Measurements from ENCODE around the gene ANKRD33. TPM values are rescaled to one million over a fixed set of nuclear protein-coding genes. Genes with fewer than 3 reads are reported as not detected.

Gene ANKRD33
- total RNA-seq, 1 donor from 2014 or later = not detected

- TF ChIP-seq, protein P1, sequence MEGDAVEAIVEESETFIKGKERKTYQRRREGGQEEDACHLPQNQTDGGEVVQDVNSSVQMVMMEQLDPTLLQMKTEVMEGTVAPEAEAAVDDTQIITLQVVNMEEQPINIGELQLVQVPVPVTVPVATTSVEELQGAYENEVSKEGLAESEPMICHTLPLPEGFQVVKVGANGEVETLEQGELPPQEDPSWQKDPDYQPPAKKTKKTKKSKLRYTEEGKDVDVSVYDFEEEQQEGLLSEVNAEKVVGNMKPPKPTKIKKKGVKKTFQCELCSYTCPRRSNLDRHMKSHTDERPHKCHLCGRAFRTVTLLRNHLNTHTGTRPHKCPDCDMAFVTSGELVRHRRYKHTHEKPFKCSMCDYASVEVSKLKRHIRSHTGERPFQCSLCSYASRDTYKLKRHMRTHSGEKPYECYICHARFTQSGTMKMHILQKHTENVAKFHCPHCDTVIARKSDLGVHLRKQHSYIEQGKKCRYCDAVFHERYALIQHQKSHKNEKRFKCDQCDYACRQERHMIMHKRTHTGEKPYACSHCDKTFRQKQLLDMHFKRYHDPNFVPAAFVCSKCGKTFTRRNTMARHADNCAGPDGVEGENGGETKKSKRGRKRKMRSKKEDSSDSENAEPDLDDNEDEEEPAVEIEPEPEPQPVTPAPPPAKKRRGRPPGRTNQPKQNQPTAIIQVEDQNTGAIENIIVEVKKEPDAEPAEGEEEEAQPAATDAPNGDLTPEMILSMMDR (conservative IDR thresholded peaks at IDR 0.05) = no peak
- peak within 1 kb of the TSS; percentile 94 for H3K4me3 Mint-ChIP-seq
- peaks cover 47% of the 10 kb centered on the region for H3K4me1 Mint-ChIP-seq
- no peaks in the 10 kb centered on the region for H3K36me3 Mint-ChIP-seq (ENCODE audit: low read depth)
- H3K27ac Mint-ChIP-seq (ENCODE audit: unreplicated experiment) = peak within 1 kb of the TSS; percentile 78
- peak; percentile 40 for DNase-seq (ENCODE audit: low read depth, low spot score)
- H3K9me3 Mint-ChIP-seq = no peaks in the 10 kb centered on the region
- H3K27me3 Mint-ChIP-seq (ENCODE audit: low read depth) = no peaks in the 10 kb centered on the region
Measured at GRCh38 chr12:51848326-51848727, 39.6 kb upstream of the ANKRD33 start, which contains the start of gene FIGNL2. Gene FIGNL2, minus strand, starts transcription at chr12:51848718. Its CDS starts 26,305 bp downstream, at chr12:51822413.

DNA sequence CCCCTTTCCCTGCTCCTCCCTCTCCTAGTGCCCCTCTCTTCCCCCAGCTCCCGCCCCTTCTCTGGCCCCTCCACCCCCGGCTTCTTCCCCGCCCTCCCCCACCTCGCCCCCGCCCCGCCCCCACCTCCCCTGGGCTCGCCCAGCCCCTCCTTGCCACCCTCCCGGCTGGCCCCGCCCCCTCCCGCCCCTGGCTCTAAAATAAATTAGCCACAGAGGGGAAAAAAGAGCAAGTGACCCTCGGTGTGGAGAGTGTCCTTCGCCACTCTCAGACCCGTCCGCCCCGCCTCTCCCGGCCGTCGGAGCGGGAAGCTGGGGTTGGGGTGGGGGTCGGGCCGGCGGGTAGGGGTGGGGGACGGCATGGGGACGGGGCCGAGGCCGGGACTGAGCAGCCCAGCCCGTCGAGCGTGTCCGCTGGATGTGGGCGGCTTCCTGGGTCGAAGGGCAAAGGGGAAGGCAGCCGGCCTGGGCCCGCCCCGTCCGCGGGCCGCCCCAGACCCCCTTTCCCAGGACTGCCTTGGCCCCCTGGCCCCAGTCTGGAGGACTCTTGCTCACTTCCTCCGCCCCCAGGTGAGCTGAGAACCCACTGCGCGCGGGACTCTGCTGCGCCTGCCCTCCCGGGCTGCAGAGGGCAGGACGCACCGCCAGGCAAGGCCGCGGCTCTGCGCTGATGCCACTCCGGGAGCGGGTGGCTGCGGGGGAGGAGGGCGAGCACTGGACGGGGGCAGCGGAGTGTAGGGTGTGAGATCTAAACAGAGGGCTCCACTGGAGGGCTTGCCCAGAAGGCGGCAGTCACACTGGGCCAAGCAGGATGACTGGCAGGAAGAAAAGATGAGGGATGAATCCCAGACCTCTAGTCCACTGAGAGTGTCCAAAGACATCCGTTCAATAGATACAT is 38.8 kb upstream of the ANKRD33 start:
- Mint-ChIP-seq H3K4me1 (peaks cover 50% of the 10 kb centered on the region), H3K9me3 (no peaks in the 10 kb centered on the region), H3K4me3 (peak overlapping the region; percentile 87), H3K27ac (ENCODE audit: unreplicated experiment) (no peak overlapping the region), H3K27me3 (ENCODE audit: low read depth) (no peaks in the 10 kb centered on the region), H3K36me3 (ENCODE audit: low read depth) (no peaks in the 10 kb centered on the region)
- TF ChIP-seq, protein P1 (conservative IDR thresholded peaks at IDR 0.05) = peak; percentile 27
- DNase-seq (ENCODE audit: low read depth, low spot score) = peak; percentile 49

- Mint-ChIP-seq H3K27me3 (ENCODE audit: low read depth) (no peaks in the 10 kb centered on the region), H3K4me3 (peak overlapping the region; percentile 87)
Measured at GRCh38 chr12:51850081-51850964, 37.6 kb upstream of the ANKRD33 start.

GRCh38 chr12:51850965-51851299 is 37.0 kb upstream of the ANKRD33 start:
- DNase-seq (ENCODE audit: low read depth, low spot score) = no peak
- TF ChIP-seq, protein P1 (conservative IDR thresholded peaks at IDR 0.05) = no peak
- Mint-ChIP-seq H3K4me1 (peaks cover 40% of the 10 kb centered on the region), H3K36me3 (ENCODE audit: low read depth) (no peaks in the 10 kb centered on the region), H3K27me3 (ENCODE audit: low read depth) (no peaks in the 10 kb centered on the region), H3K27ac (ENCODE audit: unreplicated experiment) (no peak overlapping the region), H3K4me3 (peak overlapping the region; percentile 87), H3K9me3 (no peaks in the 10 kb centered on the region)

More at GRCh38 chr12:51850081-51850964, 37.6 kb upstream of the ANKRD33 start:
- H3K27ac Mint-ChIP-seq (ENCODE audit: unreplicated experiment) = no peak overlapping the region
- peaks cover 41% of the 10 kb centered on the region for H3K4me1 Mint-ChIP-seq
- no peak for DNase-seq (ENCODE audit: low read depth, low spot score)
- H3K9me3 Mint-ChIP-seq = no peaks in the 10 kb centered on the region
- TF ChIP-seq, protein P1 (conservative IDR thresholded peaks at IDR 0.05) = no peak
- no peaks in the 10 kb centered on the region for H3K36me3 Mint-ChIP-seq (ENCODE audit: low read depth)

DNA sequence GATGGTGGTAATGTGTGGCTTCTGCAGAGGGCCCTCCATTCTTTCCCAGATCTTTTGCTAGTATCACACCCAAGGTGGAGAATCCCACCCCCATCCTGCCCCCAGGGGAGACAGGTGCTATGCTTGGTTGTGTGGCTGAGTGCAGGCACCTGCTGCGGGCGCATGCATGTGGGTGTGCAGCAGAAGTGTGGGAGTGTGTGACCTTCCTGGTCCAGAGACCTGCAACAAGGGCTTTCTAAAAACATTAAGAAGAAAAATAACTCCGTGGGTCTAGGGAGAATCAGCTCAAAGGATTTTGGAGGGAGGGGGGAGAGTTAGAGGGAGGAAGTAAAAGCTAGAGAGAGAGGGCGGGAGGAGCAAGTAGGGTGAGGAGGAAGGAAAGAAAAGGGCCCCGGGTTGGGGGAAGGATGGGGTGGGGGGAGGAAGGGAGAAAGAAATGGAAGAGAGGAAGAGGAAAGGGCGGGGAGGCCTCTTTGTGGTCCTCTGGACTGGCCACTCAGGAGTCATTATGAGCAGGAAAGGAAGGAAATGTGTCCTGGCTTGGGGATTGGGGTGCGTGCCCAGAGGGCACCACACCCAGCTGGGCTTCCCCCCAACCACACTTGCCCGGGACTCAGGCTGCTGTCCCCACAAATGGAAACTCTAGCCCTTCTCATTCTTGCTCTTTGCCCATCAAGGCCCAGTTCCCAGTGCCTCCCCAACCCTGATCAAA is 36.3 kb upstream of the ANKRD33 start:
- Mint-ChIP-seq H3K27ac (ENCODE audit: unreplicated experiment) (no peak overlapping the region), H3K4me1 (peaks cover 41% of the 10 kb centered on the region), H3K27me3 (ENCODE audit: low read depth) (no peaks in the 10 kb centered on the region)

More for the DNA sequence above, 36.3 kb upstream of the ANKRD33 start:
- H3K4me3 Mint-ChIP-seq = peak overlapping the region; percentile 87
- no peaks in the 10 kb centered on the region for H3K36me3 Mint-ChIP-seq (ENCODE audit: low read depth)
- no peaks in the 10 kb centered on the region for H3K9me3 Mint-ChIP-seq
- TF ChIP-seq, protein P1 (conservative IDR thresholded peaks at IDR 0.05) = no peak
- DNase-seq (ENCODE audit: low read depth, low spot score) = no peak

Measured in neural crest cell (in vitro differentiated cells).